Prostate gland (tissue), 2 donors: Measurements from ENCODE around the gene BTNL8. TPM values are rescaled to one million over a fixed set of nuclear protein-coding genes. Genes with fewer than 3 reads are reported as not detected.
A peak's percentile ranks its signal among the peaks of the same experiment; 100 is the strongest.

ENCODE experiments used
- DNase-seq: peaks from one replicate; pipeline ENCODE4 v3.0.0-alpha.2; 2019; ENCODE audit warnings: low spot score
- H3K27ac ChIP-seq, 2 donors: fragments of 200-600 bp; sonication (generic); 2 replicates each; pipeline ENCODE4 v1.5.1; 2017 to 2019
- H3K27me3 ChIP-seq: fragments of 200-600 bp; sonication (generic); replicated peaks from 2 replicates; pipeline ENCODE4 v1.5.1; 2019; ENCODE audit not compliant: insufficient read depth
- H3K36me3 ChIP-seq, 2 donors: fragments of 200-600 bp; sonication (generic); 1 replicate in 1 of 2; 2 replicates in 1 of 2; pipeline versions ENCODE4 v1.5.1 to v1.8.1; 2017 to 2019
- H3K4me1 ChIP-seq: fragments of 200-600 bp; sonication (generic); replicated peaks from 2 replicates; pipeline ENCODE4 v1.5.1; 2019
- H3K4me3 ChIP-seq, 2 donors: fragments of 200-600 bp; sonication (generic); 2 replicates each; pipeline ENCODE4 v1.5.1; 2017 to 2019
- H3K9me3 ChIP-seq: fragments of 200-600 bp; sonication (generic); 2 replicates; pipeline ENCODE4 v1.5.1; 2017
- POLR2A ChIP-seq: fragments of 450-650 bp; IDR thresholded peaks from one replicate; pipeline ENCODE4 v1.6.1; 2016; ENCODE audit warnings: antibody characterized with exemption, mild to moderate bottlenecking
- POLR2AphosphoS5 ChIP-seq: sonication (generic); formaldehyde crosslinking; IDR thresholded peaks from one replicate; pipeline ENCODE4 v1.6.1; 2017; ENCODE audit warnings: antibody characterized with exemption
- WGBS: methylation state at CpG from one replicate; pipeline ENCODE4 v1.1.5; 2018; 5-methylcytosine and 5-hydroxymethylcytosine counted together
- intact Hi-C: fragments of 100-400 bp; cut with DNase I; formaldehyde crosslinking; loops from one replicate; pipeline ENCODE4 v1.14.2; 2022
- total RNA-seq, 2 donors: library from RNA; depleted of rRNA; stranded (reverse); fragments of >200 nt; gene quantifications; one replicate each; pipeline ENCODE4 v1.1.0, GENCODE V29; 2016
- TF ChIP-seq, protein P1 (sequence below), 4 experiments: fragments of 200-600 bp in 2 of 4; fragments of 450-650 bp in 2 of 4; sonication (generic) in 2 of 4; IDR thresholded peaks; 1 replicate in 3 of 4; 2 replicates in 1 of 4; pipeline ENCODE4 v1.5.1; 2016 to 2019; ENCODE audit warnings: antibody characterized with exemption in 4 of 4, mild to moderate bottlenecking in 2 of 4, moderate library complexity in 2 of 4

The BTNL8 gene
- total RNA-seq, 2 donors from 2014 or later, result 0.14 to 8.3 TPM

DNA sequence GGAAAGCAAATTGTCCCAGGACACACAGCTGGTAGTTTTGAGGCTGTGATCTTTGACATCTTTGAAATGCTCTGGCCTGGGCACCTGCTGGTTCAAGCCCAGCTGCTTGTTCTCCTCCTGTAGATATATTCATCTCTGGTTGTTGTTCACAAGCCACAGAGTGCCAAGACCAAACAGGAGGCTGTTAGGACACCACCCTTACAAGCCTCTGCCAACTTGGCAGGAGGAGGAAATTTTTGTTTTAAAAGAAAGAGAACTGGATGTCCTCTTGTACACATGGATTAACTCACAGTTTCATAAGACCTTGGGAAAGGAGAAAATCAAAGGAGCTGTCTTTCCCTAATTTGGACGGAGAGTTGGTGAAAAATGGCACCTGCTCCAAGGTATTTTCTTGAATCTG is 29.4 kb upstream of the BTNL8 start:
- Histone ChIP-seq H3K4me1 (peaks cover 7% of the 10 kb centered on the region), H3K4me3 (no peak overlapping the region), H3K27me3 (no peaks in the 10 kb centered on the region), H3K36me3 (no peaks in the 10 kb centered on the region), H3K9me3 (no peaks in the 10 kb centered on the region), H3K27ac (peak overlapping the region; percentile 80 to 81)
- intact Hi-C loops, result loop anchor here (5.0 to 10.0 kb wide), 3 partner anchors 293 to 375 kb away; partner anchors contain the start of gene RACK1
- TF ChIP-seq POLR2A (no peak), POLR2AphosphoS5 (peak; percentile 96)
- TF ChIP-seq, protein P1, sequence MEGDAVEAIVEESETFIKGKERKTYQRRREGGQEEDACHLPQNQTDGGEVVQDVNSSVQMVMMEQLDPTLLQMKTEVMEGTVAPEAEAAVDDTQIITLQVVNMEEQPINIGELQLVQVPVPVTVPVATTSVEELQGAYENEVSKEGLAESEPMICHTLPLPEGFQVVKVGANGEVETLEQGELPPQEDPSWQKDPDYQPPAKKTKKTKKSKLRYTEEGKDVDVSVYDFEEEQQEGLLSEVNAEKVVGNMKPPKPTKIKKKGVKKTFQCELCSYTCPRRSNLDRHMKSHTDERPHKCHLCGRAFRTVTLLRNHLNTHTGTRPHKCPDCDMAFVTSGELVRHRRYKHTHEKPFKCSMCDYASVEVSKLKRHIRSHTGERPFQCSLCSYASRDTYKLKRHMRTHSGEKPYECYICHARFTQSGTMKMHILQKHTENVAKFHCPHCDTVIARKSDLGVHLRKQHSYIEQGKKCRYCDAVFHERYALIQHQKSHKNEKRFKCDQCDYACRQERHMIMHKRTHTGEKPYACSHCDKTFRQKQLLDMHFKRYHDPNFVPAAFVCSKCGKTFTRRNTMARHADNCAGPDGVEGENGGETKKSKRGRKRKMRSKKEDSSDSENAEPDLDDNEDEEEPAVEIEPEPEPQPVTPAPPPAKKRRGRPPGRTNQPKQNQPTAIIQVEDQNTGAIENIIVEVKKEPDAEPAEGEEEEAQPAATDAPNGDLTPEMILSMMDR (IDR thresholded peaks at IDR 0.05), result no peak
- WGBS, result 19% methylated on average over 1 of the region's 1 CpG
- peak; percentile 88 for DNase-seq

DNA sequence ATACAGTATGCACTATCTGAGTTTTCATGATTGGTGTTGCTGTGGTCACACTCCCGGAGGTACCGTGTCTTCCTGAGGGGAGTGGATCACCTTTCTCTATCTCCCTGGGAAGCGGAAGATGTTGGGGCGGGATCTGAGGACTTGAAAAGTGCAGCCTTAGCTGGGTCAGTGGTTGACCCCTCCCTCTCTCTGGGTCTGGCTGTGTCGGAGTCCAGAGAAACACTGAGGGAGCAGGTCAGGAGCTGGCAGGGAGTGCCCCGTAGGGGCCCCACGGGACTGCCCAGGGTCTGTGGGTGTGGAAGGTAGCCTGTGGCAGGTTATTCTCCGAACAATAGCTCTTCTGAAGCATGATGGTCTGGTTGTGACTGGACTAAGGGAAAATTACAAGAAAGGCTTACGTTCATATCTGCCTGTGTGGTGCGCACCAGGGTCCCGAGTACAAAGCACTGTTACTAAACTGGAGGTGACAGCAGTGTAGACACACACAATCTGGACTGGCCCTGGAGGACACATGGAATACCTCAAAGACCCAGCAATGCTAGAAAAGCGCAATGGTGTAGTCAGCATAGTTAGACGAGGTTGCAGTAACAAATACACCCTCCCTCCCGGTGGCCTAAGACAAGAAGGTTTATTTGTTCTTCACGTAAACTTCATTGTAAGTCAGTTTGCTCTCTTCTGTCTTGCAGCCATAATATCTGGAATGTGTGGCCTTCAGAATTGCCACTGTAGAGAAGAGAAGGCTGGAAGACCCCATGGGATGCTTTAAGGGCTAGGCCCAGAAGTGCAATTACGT is 28.5 kb upstream of the BTNL8 start:
- Histone ChIP-seq H3K27ac (peak overlapping the region; percentile 80 to 81), H3K4me1 (peaks cover 7% of the 10 kb centered on the region), H3K4me3 (no peak overlapping the region), H3K9me3 (no peaks in the 10 kb centered on the region), H3K27me3 (no peaks in the 10 kb centered on the region), H3K36me3 (no peaks in the 10 kb centered on the region)
- intact Hi-C loops, result no loop called here
- WGBS, result 71% methylated on average over 16 of the region's 16 CpGs
- TF ChIP-seq POLR2AphosphoS5 (no peak), POLR2A (no peak)
- TF ChIP-seq, protein P1 (IDR thresholded peaks at IDR 0.05), result no peak
- no peak for DNase-seq

DNA sequence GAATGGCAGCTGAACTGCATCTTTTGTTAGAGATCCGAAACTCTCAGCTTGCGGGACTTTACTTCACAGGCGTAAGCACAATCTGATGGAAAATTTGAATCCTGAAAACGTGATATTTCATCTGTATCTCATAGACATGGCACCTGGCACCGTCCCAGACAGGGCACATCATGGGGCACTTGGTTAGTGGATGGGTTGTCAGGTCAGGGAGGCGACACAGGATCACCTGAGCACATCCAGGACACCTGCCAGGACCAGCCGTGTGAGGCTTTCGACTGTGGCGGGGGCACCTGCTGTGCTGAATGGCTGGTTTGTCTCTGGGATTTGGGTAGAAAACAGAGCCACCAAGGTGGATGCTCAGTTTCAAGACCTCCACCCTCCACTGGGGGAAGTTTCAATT is 26.5 kb upstream of the BTNL8 start:
- Histone ChIP-seq H3K36me3 (no peaks in the 10 kb centered on the region), H3K4me1 (peaks cover 4% of the 10 kb centered on the region), H3K9me3 (no peaks in the 10 kb centered on the region), H3K4me3 (no peak overlapping the region), H3K27me3 (no peaks in the 10 kb centered on the region), H3K27ac (no peak overlapping the region)
- 92% methylated on average over 9 of the region's 9 CpGs for WGBS
- DNase-seq, result no peak
- intact Hi-C loops, result no loop called here
- TF ChIP-seq, protein P1 (IDR thresholded peaks at IDR 0.05), result no peak
- TF ChIP-seq POLR2AphosphoS5 (no peak), POLR2A (no peak)

DNA sequence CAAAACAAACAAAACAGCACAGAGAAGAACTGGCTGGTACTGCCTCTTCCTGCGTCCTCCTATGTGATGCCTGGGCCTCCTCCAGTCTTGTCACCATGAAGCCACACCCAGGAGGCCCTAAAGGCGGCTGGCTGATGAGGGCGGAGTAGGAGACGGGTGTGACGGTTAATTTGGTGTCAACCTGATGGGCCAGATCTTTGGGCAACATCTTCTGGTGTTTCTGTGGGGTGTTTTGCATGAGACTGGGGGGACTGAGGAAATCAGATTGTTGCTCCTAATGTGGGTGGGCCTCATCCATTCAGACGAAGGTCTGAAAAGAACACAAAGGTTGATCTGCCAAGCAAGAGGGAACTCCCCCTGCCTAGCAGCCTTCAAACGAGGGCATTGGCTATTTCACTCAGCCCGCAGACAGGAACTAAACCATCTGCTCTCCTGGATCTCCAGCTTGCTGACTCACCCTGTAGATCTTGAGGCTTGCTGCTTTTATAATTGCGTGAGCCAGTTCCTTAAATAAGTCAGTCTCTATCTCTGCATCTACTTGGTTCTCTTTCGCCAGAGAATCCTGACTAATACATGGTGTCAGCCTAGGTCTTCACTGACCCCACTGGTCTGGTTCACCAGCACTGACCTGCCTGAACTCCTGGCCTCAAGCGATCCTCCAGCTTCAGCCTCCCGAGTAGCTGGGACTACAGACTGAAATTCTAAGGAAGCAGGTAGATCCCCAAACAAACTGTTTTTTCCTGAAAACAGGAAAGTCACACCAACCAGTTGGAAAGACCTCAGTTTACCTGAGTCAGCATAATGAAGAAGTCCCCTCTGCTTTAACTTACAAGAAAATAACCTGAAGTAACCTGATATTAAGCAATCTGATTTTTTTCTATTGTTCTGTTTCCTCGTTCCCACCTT is 25.1 kb upstream of the BTNL8 start:
- no peak overlapping the region for H3K4me3 ChIP-seq
- H3K36me3 ChIP-seq, result no peaks in the 10 kb centered on the region
- H3K9me3 ChIP-seq, result no peaks in the 10 kb centered on the region
- 65% methylated on average over 13 of the region's 13 CpGs for WGBS
- H3K4me1 ChIP-seq, result peaks cover 4% of the 10 kb centered on the region
- H3K27ac ChIP-seq, result no peak overlapping the region
- H3K27me3 ChIP-seq, result no peaks in the 10 kb centered on the region
- intact Hi-C loops, result no loop called here
- TF ChIP-seq POLR2A (no peak), POLR2AphosphoS5 (peak; percentile 29)
- TF ChIP-seq, protein P1 (IDR thresholded peaks at IDR 0.05), result no peak
- DNase-seq, result no peak
